Measurements from ENCODE around the gene PALS1. TPM values are rescaled to one million over a fixed set of nuclear protein-coding genes. Genes with fewer than 3 reads are reported as not detected.

PALS1 gene
- total RNA-seq, result 1 to 10 TPM; 4.3 to 7.3 (median 6.5) TPM
- total RNA-seq (2013), result 7.7 TPM

- Mint-ChIP-seq H3K36me3 (no peaks in the 10 kb centered on the region), H3K4me1 (peaks cover 15 to 18% of the 10 kb centered on the region in 2 donors), H3K27ac (peak within 1 kb of the TSS; percentile 68 to 83), H3K27me3 (ENCODE audit: low read depth in 2 of 2) (no peaks in the 10 kb centered on the region), H3K4me3 (peak within 1 kb of the TSS; percentile 93), H3K9me3 (no peaks in the 10 kb centered on the region)
- H3K27ac ChIP-seq (ENCODE audit: low read length), result peak within 1 kb of the TSS; percentile 58
- H3K27me3 ChIP-seq (ENCODE audit: control insufficient read depth, insufficient read depth, low read length), result no peaks in the 10 kb centered on the region
- H3K36me3 ChIP-seq (ENCODE audit: control insufficient read depth, insufficient read depth, low read length), result no peaks in the 10 kb centered on the region
- ATAC-seq (peak; percentile 41 to 61 (median 47)), DNase-seq (peak in 1 of 2 donors; percentile 69)
- intact Hi-C loops (cut with micrococcal nuclease), result loop anchor here (1.0 kb wide), 1 partner anchor 119 kb away; the partner anchor contains the start of gene EIF2S1
- peaks cover 9% of the 10 kb centered on the region for H3K4me1 ChIP-seq (ENCODE audit: control insufficient read depth, insufficient read depth, low read length)
- peak within 1 kb of the TSS; percentile 75 for H3K4me3 ChIP-seq (ENCODE audit: low read length)
- WGBS (ENCODE audit: insufficient coverage), result under 1% methylated on average over 63 of the region's 64 CpGs
- TF ChIP-seq CTCF (IDR thresholded peaks at IDR 0.05), result no peak
- H3K9me3 ChIP-seq (ENCODE audit: control insufficient read depth, insufficient read depth, low read length), result no peaks in the 10 kb centered on the region
Observed at GRCh38 chr14:67241411-67242167, at the start of gene PALS1. Gene PALS1 (plus strand): TSS chr14:67241435. CDS start chr14:67279171, 37,736 bp downstream.

DNA sequence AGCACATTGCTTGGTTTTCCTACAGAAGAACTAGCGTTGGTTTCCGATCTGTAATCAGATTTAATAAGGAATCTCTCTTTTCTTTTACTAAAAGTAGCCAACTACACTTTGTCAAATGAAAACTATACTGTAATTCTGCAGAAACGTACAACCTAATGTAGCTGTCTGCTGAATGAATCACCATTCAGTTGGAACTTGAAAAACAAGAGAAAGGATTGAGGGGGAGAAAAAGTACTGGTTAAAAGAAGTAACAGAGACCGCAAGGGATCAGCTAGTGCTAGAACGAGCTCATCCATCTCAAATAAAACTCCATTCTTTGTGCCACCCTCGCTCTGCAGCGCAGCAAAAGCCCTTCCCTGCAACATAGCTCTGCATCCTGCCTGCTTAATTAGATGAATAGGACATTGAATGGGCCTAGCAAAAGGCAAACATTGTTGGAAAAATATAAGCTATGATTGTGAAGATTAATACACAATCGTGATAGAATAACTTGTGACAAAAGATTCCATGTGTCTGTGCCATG, 49.4 kb upstream of the PALS1 start:
- Histone ChIP-seq H3K4me3 (ENCODE audit: low read length) (no peak overlapping the region), H3K27me3 (ENCODE audit: control insufficient read depth, insufficient read depth, low read length) (no peaks in the 10 kb centered on the region), H3K36me3 (ENCODE audit: control insufficient read depth, insufficient read depth, low read length) (no peaks in the 10 kb centered on the region), H3K27ac (ENCODE audit: low read length) (no peak overlapping the region), H3K4me1 (ENCODE audit: control insufficient read depth, insufficient read depth, low read length) (peaks cover 4% of the 10 kb centered on the region), H3K9me3 (ENCODE audit: control insufficient read depth, insufficient read depth, low read length) (no peaks in the 10 kb centered on the region)
- H3K9me3 Mint-ChIP-seq, result no peaks in the 10 kb centered on the region
- ATAC-seq (no peak), DNase-seq (no peak)
- no peak overlapping the region for H3K4me3 Mint-ChIP-seq
- 89% methylated on average over 8 of the region's 8 CpGs for WGBS (ENCODE audit: insufficient coverage)
- H3K4me1 Mint-ChIP-seq, result no peaks in the 10 kb centered on the region
- H3K27me3 Mint-ChIP-seq (ENCODE audit: low read depth in 2 of 2), result peaks cover 0 to 2% of the 10 kb centered on the region in 2 donors
- no peak for TF ChIP-seq CTCF (IDR thresholded peaks at IDR 0.05)
- H3K27ac Mint-ChIP-seq, result no peak overlapping the region
- no peaks in the 10 kb centered on the region for H3K36me3 Mint-ChIP-seq
- intact Hi-C loops (cut with micrococcal nuclease), result no loop called here

GRCh38 chr14:67192366-67192765, 48.9 kb upstream of the PALS1 start:
- no peak for DNase-seq
- H3K36me3 ChIP-seq (ENCODE audit: control insufficient read depth, insufficient read depth, low read length), result no peaks in the 10 kb centered on the region
- H3K4me1 ChIP-seq (ENCODE audit: control insufficient read depth, insufficient read depth, low read length), result peaks cover 6% of the 10 kb centered on the region
- H3K27ac ChIP-seq (ENCODE audit: low read length), result no peak overlapping the region
- no peak overlapping the region for H3K4me3 Mint-ChIP-seq
- intact Hi-C loops (cut with micrococcal nuclease), result no loop called here
- no peak overlapping the region for H3K27ac Mint-ChIP-seq
- H3K4me3 ChIP-seq (ENCODE audit: low read length), result no peak overlapping the region
- H3K36me3 Mint-ChIP-seq, result no peaks in the 10 kb centered on the region
- H3K9me3 ChIP-seq (ENCODE audit: control insufficient read depth, insufficient read depth, low read length), result no peaks in the 10 kb centered on the region
- peaks cover 0 to 2% of the 10 kb centered on the region in 2 donors for H3K27me3 Mint-ChIP-seq (ENCODE audit: low read depth in 2 of 2)
- H3K4me1 Mint-ChIP-seq, result peaks cover 3 to 4% of the 10 kb centered on the region in 2 donors
- no peaks in the 10 kb centered on the region for H3K27me3 ChIP-seq (ENCODE audit: control insufficient read depth, insufficient read depth, low read length)
- no peaks in the 10 kb centered on the region for H3K9me3 Mint-ChIP-seq
- ATAC-seq, result no peak
- no peak for TF ChIP-seq CTCF (IDR thresholded peaks at IDR 0.05)
- whole genome bisulfite sequencing (ENCODE audit: insufficient coverage), result 96% methylated on average over 2 of the region's 2 CpGs

All from natural killer cell (primary cell).